ENCODE data around the gene CYP39A1. TPM values are rescaled to one million over a fixed set of nuclear protein-coding genes. Genes with fewer than 3 reads are reported as not detected.

Gene CYP39A1
- total RNA-seq, 1 experiment from 2014 or later, result not detected

DNA sequence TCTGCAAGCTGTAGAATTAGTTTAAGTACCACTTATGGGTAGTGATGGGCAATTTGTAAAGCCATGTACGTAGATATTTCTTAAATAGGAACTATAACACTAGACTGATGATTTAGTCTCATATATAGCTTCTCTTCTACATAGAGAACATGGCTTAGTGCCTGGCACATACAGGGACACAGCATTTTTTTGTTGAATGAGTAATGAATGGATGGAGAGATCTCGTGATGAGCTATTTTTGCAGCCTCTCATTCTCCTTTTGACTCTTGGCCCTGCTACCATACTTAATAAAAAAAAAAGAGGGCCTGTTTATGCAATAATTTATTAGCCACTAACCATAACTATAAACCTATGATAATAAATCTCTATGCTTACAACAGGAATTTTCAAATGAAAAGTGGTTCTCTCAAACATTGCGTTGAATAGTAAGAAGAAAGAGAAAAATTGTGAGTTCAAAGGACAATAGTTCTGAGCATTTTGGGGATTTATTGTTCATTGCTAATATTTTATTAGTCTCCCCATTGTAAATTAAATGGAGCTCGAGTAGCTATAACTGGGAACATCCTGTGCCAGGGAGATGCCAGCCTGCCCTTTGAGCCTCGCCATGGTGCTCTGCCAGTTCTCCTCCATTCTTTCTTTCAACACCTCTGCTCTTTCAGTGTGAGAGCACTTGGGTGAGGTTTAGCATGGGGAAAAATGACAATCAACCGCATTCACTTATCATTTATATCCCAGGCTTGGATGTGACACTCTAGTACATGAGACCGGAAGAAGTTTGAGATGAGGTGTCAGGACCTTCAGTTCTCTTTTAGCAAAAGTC lies 146.7 kb downstream of the CYP39A1 start:
- POLR2A ChIA-PET, result no interaction called here
- H3K4me1 ChIP-seq, result no peaks in the 10 kb centered on the region

DNA sequence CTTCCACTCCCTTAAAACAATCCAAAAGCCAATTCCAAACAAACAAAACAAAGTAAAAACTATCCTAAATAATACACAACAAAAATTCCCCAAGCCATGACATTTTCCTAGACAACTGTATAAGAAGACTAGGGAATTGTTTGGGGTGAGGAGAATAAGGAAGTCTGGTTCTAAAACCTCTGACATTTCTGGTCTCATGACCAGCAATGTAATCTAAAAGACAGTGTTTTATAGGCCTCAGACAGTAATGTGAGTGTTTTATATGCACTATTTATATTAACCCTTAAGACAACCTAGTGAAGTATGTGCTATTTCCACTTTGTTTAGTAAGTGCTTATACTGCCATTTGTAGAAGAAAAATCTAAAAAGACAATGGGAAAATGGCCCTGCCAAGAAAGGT lies 148.4 kb downstream of the CYP39A1 start:
- Mint-ChIP-seq H3K4me1 (ENCODE audit: low read depth, unreplicated experiment) (no peaks in the 10 kb centered on the region), H3K36me3 (ENCODE audit: insufficient read depth, unreplicated experiment) (no peaks in the 10 kb centered on the region), H3K4me3 (ENCODE audit: unreplicated experiment) (no peak overlapping the region), H3K9me3 (ENCODE audit: unreplicated experiment) (no peaks in the 10 kb centered on the region), H3K27ac (ENCODE audit: unreplicated experiment) (no peak overlapping the region), H3K27me3 (ENCODE audit: insufficient read depth, unreplicated experiment) (no peaks in the 10 kb centered on the region)
- BruUV-seq (replicated peaks), result no TSS peak
- ChIA-PET CTCF (no interaction called here), POLR2A (no interaction called here)
- H3K9me3 ChIP-seq, result no peaks in the 10 kb centered on the region
- H3K4me3 ChIP-seq (ENCODE audit: low read depth, low read length), result no peak overlapping the region
- no peak for DNase-seq
- no peaks in the 10 kb centered on the region for H3K4me1 ChIP-seq
- H3K36me3 ChIP-seq (ENCODE audit: control insufficient read depth, insufficient read depth, low read length), result no peaks in the 10 kb centered on the region
- H3K27me3 ChIP-seq (replicated peaks; ENCODE audit: control insufficient read depth, insufficient read depth, low read length), result no peaks in the 10 kb centered on the region
- TF ChIP-seq, protein P1, sequence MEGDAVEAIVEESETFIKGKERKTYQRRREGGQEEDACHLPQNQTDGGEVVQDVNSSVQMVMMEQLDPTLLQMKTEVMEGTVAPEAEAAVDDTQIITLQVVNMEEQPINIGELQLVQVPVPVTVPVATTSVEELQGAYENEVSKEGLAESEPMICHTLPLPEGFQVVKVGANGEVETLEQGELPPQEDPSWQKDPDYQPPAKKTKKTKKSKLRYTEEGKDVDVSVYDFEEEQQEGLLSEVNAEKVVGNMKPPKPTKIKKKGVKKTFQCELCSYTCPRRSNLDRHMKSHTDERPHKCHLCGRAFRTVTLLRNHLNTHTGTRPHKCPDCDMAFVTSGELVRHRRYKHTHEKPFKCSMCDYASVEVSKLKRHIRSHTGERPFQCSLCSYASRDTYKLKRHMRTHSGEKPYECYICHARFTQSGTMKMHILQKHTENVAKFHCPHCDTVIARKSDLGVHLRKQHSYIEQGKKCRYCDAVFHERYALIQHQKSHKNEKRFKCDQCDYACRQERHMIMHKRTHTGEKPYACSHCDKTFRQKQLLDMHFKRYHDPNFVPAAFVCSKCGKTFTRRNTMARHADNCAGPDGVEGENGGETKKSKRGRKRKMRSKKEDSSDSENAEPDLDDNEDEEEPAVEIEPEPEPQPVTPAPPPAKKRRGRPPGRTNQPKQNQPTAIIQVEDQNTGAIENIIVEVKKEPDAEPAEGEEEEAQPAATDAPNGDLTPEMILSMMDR (IDR thresholded peaks at IDR 0.05; ENCODE audit: insufficient read depth in 1 of 2, low read depth in 1 of 2, low read length in 1 of 2, severe bottlenecking in 1 of 2, unreplicated experiment in 1 of 2), result no peak
- intact Hi-C loops (cut with micrococcal nuclease; ENCODE audit: unreplicated experiment), result no loop called here

More for the DNA sequence above, 146.7 kb downstream of the CYP39A1 start:
- Mint-ChIP-seq H3K27me3 (ENCODE audit: insufficient read depth, unreplicated experiment) (no peaks in the 10 kb centered on the region), H3K36me3 (ENCODE audit: insufficient read depth, unreplicated experiment) (no peaks in the 10 kb centered on the region), H3K9me3 (ENCODE audit: unreplicated experiment) (no peaks in the 10 kb centered on the region), H3K4me1 (ENCODE audit: low read depth, unreplicated experiment) (no peaks in the 10 kb centered on the region), H3K4me3 (ENCODE audit: unreplicated experiment) (no peak overlapping the region), H3K27ac (ENCODE audit: unreplicated experiment) (no peak overlapping the region)
- Histone ChIP-seq H3K27me3 (replicated peaks; ENCODE audit: control insufficient read depth, insufficient read depth, low read length) (no peaks in the 10 kb centered on the region), H3K4me3 (ENCODE audit: low read depth, low read length) (no peak overlapping the region), H3K36me3 (ENCODE audit: control insufficient read depth, insufficient read depth, low read length) (no peaks in the 10 kb centered on the region), H3K9me3 (no peaks in the 10 kb centered on the region)
- CTCF ChIA-PET, result no interaction called here
- no TSS peak for BruUV-seq (replicated peaks)
- intact Hi-C loops (cut with micrococcal nuclease; ENCODE audit: unreplicated experiment), result no loop called here
- no peak for DNase-seq
- TF ChIP-seq, protein P1 (IDR thresholded peaks at IDR 0.05; ENCODE audit: insufficient read depth in 1 of 2, low read depth in 1 of 2, low read length in 1 of 2, severe bottlenecking in 1 of 2, unreplicated experiment in 1 of 2), result no peak

DNA sequence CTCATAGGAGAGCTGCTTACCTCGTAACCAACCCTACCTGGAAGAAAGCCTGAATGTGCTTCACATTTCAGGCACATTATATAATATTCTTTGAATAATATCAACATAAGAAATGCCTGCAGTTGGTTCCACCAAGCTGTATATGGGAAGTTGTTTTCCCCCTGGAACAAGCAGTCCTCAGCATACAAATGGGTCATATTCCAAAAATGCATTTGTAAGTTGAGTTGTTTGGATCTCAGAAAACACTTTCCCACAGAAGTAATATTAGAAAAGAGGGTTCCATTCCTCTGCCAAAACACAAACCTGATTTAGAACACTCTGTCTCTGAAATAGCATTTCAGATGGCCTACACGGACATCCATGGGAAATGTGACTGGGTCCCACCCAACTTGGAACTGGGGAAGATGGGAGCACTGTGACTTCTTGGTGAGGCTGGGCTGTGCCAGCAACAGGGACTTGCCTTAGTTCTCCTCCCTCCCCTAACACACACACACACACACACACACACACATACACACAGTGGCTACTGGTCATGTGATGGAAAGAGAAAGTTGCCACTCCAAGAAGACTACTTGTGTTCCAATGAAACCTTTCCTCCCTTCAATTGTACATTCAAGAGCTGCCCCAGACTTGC lies 150.0 kb downstream of the CYP39A1 start:
- intact Hi-C loops (cut with micrococcal nuclease; ENCODE audit: unreplicated experiment), result no loop called here
- H3K4me3 Mint-ChIP-seq (ENCODE audit: unreplicated experiment), result no peak overlapping the region
- H3K4me3 ChIP-seq (ENCODE audit: low read depth, low read length), result no peak overlapping the region
- POLR2A ChIA-PET, result no interaction called here
- no peaks in the 10 kb centered on the region for H3K27me3 Mint-ChIP-seq (ENCODE audit: insufficient read depth, unreplicated experiment)
- no peaks in the 10 kb centered on the region for H3K27me3 ChIP-seq (replicated peaks; ENCODE audit: control insufficient read depth, insufficient read depth, low read length)
- no peaks in the 10 kb centered on the region for H3K4me1 ChIP-seq
- no peak overlapping the region for H3K27ac Mint-ChIP-seq (ENCODE audit: unreplicated experiment)
- no peaks in the 10 kb centered on the region for H3K9me3 ChIP-seq
- DNase-seq, result no peak
- CTCF ChIA-PET, result no interaction called here
- BruUV-seq (replicated peaks), result no TSS peak
- TF ChIP-seq, protein P1 (IDR thresholded peaks at IDR 0.05; ENCODE audit: insufficient read depth in 1 of 2, low read depth in 1 of 2, low read length in 1 of 2, severe bottlenecking in 1 of 2, unreplicated experiment in 1 of 2), result no peak
- H3K36me3 ChIP-seq (ENCODE audit: control insufficient read depth, insufficient read depth, low read length), result no peaks in the 10 kb centered on the region
- H3K9me3 Mint-ChIP-seq (ENCODE audit: unreplicated experiment), result no peaks in the 10 kb centered on the region
- no peaks in the 10 kb centered on the region for H3K36me3 Mint-ChIP-seq (ENCODE audit: insufficient read depth, unreplicated experiment)
- H3K4me1 Mint-ChIP-seq (ENCODE audit: low read depth, unreplicated experiment), result no peaks in the 10 kb centered on the region
